Smooth muscle cell (in vitro differentiated cells): Measurements from ENCODE around the gene GTF3C4. TPM values are rescaled to one million over a fixed set of nuclear protein-coding genes. Genes with fewer than 3 reads are reported as not detected.

Source experiments
- DNase-seq: peaks from one replicate; lab custom pipeline; 2025; ENCODE audit not compliant: unreplicated experiment; lab: John Stamatoyannopoulos, UW
- H2AFZ ChIP-seq: fragments of 200-600 bp; sonication (generic); 2 replicates; pipeline ENCODE4 v1.6.0; 2016; ENCODE audit warnings: antibody characterized with exemption, low read depth, mild to moderate bottlenecking
- H3F3A ChIP-seq: fragments of 200-600 bp; sonication (generic); 2 replicates; pipeline ENCODE4 v1.6.0; 2017; ENCODE audit warnings: antibody characterized with exemption, low read depth
- H3K27ac ChIP-seq: fragments of 200-600 bp; sonication (generic); 2 replicates; pipeline ENCODE4 v1.5.1; 2016; ENCODE audit warnings: low read depth, mild to moderate bottlenecking
- H3K27me3 ChIP-seq: fragments of 200-600 bp; sonication (generic); 2 replicates; pipeline ENCODE4 v1.6.1; 2016; ENCODE audit warnings: low read depth, mild to moderate bottlenecking
- H3K36me3 ChIP-seq: fragments of 200-600 bp; sonication (generic); 2 replicates; pipeline ENCODE4 v1.5.1; 2016; ENCODE audit warnings: low read depth
- H3K4me1 ChIP-seq: fragments of 200-600 bp; sonication (generic); 2 replicates; pipeline ENCODE4 v1.5.1; 2016; ENCODE audit warnings: low read depth
- H3K4me2 ChIP-seq: fragments of 200-600 bp; sonication (generic); 2 replicates; pipeline ENCODE4 v1.6.0; 2016; ENCODE audit warnings: mild to moderate bottlenecking
- H3K4me3 ChIP-seq: fragments of 200-600 bp; sonication (generic); 2 replicates; pipeline ENCODE4 v1.5.1; 2016; ENCODE audit warnings: mild to moderate bottlenecking
- H3K79me2 ChIP-seq: fragments of 200-600 bp; sonication (generic); 2 replicates; pipeline ENCODE4 v1.6.0; 2016; ENCODE audit warnings: low read depth, mild to moderate bottlenecking
- H3K9ac ChIP-seq: fragments of 200-600 bp; sonication (generic); 2 replicates; pipeline ENCODE4 v1.6.0; 2016; ENCODE audit warnings: low read depth
- H3K9me3 ChIP-seq: fragments of 200-600 bp; sonication (generic); replicated peaks from 2 replicates; pipeline ENCODE4 v1.5.1; 2016; ENCODE audit warnings: low read depth
- H4K20me1 ChIP-seq: fragments of 200-600 bp; sonication (generic); 2 replicates; pipeline ENCODE4 v1.6.0; 2016; ENCODE audit warnings: low read depth
- WGBS: methylation state at CpG from one replicate; pipeline ENCODE4 v1.1.7; 2016; ENCODE audit warnings: low lambda C conversion rate; 5-methylcytosine and 5-hydroxymethylcytosine counted together
- polyA plus RNA-seq: library from polyadenylated mRNA; unstranded; fragments of >200 nt; fragmentation: Nextera tagmentation; extraction: Ambion mirVana; gene quantifications from 2 replicates; pipeline ENCODE4 v1.2.1, GENCODE V29; 2016
- total RNA-seq: library from RNA; depleted of rRNA; stranded (reverse); fragments of >200 nt; gene quantifications from 2 replicates; pipeline ENCODE4 v1.2.3, GENCODE V29; 2014
- TF ChIP-seq, protein P1 (sequence below): fragments of 200-600 bp; sonication (generic); IDR thresholded peaks from 2 replicates; pipeline ENCODE4 v1.5.1; 2017; ENCODE audit warnings: borderline replicate concordance, mild to moderate bottlenecking, antibody characterized with exemption; ENCODE audit not compliant: insufficient read depth, poor library complexity, severe bottlenecking

Gene GTF3C4
- total and polyA plus RNA-seq, 2 experiments from 2014 or later = 5.6 to 16.7 TPM

DNA sequence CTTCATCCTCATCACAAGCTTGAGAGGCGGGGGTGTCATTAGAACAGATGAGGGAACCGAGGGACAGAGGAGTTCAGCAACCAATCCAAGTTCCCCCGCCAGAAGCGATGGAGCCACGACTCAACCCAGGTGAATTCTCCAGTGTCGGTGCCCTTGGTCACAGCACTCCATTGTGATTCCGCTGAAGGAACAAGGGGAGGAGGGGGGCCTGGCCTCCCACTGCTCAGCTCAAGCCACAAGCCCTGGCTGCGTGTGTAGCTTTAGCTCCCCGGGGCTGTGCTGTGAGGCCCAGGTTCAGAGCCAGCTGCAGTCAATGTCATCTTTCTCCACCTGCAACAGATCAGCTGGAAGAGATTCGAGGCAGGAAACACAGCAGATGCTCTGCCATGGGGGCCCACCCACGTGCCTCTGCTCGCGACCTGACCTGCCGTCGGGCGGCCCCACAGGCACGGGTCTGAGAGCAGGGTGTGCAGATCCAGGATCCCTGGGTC, 72.6 kb downstream of the GTF3C4 start:
- H3K36me3 ChIP-seq = no peaks in the 10 kb centered on the region
- TF ChIP-seq, protein P1, sequence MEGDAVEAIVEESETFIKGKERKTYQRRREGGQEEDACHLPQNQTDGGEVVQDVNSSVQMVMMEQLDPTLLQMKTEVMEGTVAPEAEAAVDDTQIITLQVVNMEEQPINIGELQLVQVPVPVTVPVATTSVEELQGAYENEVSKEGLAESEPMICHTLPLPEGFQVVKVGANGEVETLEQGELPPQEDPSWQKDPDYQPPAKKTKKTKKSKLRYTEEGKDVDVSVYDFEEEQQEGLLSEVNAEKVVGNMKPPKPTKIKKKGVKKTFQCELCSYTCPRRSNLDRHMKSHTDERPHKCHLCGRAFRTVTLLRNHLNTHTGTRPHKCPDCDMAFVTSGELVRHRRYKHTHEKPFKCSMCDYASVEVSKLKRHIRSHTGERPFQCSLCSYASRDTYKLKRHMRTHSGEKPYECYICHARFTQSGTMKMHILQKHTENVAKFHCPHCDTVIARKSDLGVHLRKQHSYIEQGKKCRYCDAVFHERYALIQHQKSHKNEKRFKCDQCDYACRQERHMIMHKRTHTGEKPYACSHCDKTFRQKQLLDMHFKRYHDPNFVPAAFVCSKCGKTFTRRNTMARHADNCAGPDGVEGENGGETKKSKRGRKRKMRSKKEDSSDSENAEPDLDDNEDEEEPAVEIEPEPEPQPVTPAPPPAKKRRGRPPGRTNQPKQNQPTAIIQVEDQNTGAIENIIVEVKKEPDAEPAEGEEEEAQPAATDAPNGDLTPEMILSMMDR = no peak
- H4K20me1 ChIP-seq = no peaks in the 10 kb centered on the region
- peaks cover 24% of the 10 kb centered on the region for H3K4me1 ChIP-seq
- no peak overlapping the region for H3K4me3 ChIP-seq
- no peak overlapping the region for H2AFZ ChIP-seq
- peaks cover 63% of the 10 kb centered on the region for H3K27me3 ChIP-seq
- no peaks in the 10 kb centered on the region for H3F3A ChIP-seq
- no peaks in the 10 kb centered on the region for H3K79me2 ChIP-seq
- no peak for DNase-seq
- H3K9me3 ChIP-seq = no peaks in the 10 kb centered on the region
- 60% methylated on average over 17 of the region's 17 CpGs for WGBS
- no peak overlapping the region for H3K27ac ChIP-seq
- no peak overlapping the region for H3K4me2 ChIP-seq
- no peak overlapping the region for H3K9ac ChIP-seq

GRCh38 chr9:132743931-132744479, 73.7 kb downstream of the GTF3C4 start:
- no peak overlapping the region for H2AFZ ChIP-seq
- no peaks in the 10 kb centered on the region for H4K20me1 ChIP-seq
- H3K9ac ChIP-seq = no peak overlapping the region
- H3K9me3 ChIP-seq = no peaks in the 10 kb centered on the region
- 50% methylated on average over 13 of the region's 13 CpGs for WGBS
- no peak for DNase-seq
- no peak overlapping the region for H3K4me3 ChIP-seq
- peaks cover 24% of the 10 kb centered on the region for H3K4me1 ChIP-seq
- no peaks in the 10 kb centered on the region for H3K79me2 ChIP-seq
- TF ChIP-seq, protein P1 = no peak
- H3K27me3 ChIP-seq = peaks cover 63% of the 10 kb centered on the region
- no peak overlapping the region for H3K4me2 ChIP-seq
- no peak overlapping the region for H3K27ac ChIP-seq
- no peaks in the 10 kb centered on the region for H3F3A ChIP-seq
- no peaks in the 10 kb centered on the region for H3K36me3 ChIP-seq

Other genes with a start within 250 kb of the GTF3C4 start
- gene BARHL1, start 87.9 kb upstream of the GTF3C4 start, total RNA-seq = not detected in 2 replicates
- gene BARHL1, start 87.9 kb upstream of the GTF3C4 start, polyA plus RNA-seq = 0.24 TPM in 1 of 2 replicates, not detected in the other
- 11.0 and 11.9 TPM in 2 replicates for gene DDX31, start 481 bp upstream of the GTF3C4 start, total RNA-seq
- gene DDX31, start 481 bp upstream of the GTF3C4 start, polyA plus RNA-seq = 5.9 and 6.6 TPM in 2 replicates
- gene AK8, start 207.8 kb downstream of the GTF3C4 start, total RNA-seq = 0.18 and 0.67 TPM in 2 replicates
- gene AK8, start 207.8 kb downstream of the GTF3C4 start, polyA plus RNA-seq = 1.2 and 1.4 TPM in 2 replicates
- 0.99 and 2.4 TPM in 2 replicates for gene SPACA9, start 208.4 kb downstream of the GTF3C4 start, total RNA-seq
- 6.8 and 8.9 TPM in 2 replicates for gene SPACA9, start 208.4 kb downstream of the GTF3C4 start, polyA plus RNA-seq